Measurements from ENCODE around the gene PXN. TPM values are rescaled to one million over a fixed set of nuclear protein-coding genes. Genes with fewer than 3 reads are reported as not detected.

Gene PXN
- total RNA-seq, 1 donor = 24.8 TPM

DNA sequence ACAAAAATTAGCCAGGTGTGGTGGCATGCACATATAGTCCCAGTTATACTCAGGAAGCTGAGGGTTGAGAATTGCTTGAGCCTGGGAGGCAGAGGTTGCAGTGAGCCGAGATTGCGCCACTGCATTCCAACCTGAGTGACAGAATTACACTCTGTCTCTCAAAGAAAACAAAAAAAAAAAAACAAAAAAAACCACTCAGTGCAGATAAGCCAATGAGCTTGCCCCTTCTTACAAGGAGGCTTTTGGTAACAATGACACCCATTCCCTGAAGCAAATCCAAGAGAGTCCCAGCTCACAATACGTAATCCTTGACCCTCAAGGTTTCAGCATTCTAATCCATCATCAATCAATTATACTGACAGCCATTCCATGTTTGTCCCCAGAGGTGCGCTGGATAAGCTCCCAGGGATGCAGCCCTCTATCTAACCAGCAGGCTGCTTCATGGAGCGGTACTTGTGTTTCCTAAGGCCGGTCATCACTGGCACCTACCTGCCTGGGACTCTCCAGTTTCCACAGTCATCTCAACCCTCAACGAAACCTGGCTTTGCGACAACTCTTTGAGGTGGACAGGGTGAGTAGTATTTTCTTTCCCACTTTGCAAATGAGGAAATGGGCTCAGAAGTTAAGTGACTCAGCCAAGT lies 83.4 kb downstream of the PXN start:
- no peak for DNase-seq (ENCODE audit: low read depth in 2 of 3, low spot score in 2 of 3)

- no peak for DNase-seq (ENCODE audit: low read depth in 2 of 3, low spot score in 2 of 3)
Observed at GRCh38 chr12:120180975-120181374, 84.6 kb downstream of the PXN start.

- no peak for DNase-seq (ENCODE audit: low read depth in 2 of 3, low spot score in 2 of 3)
Observed at GRCh38 chr12:120175537-120175936, 90.0 kb downstream of the PXN start.

DNA sequence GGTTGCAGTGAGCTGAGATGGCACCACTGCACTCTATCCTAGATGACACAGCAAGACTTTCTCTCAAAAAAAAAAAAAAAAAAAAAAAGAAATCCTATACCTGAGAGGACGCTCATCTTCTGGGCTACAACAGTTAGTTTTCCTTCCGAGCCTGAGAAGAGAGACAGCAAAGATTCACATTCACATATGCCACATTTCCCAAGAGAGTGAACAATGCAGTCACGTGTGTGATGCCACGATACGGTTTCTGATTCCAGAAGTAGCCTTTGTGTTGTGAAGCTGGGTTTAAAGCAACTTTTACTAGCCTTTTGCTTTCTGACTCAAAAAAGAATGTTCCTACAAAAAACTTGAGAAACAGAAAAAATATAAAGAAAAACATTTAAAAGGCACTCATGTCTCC lies 90.5 kb downstream of the PXN start:
- no peak for DNase-seq (ENCODE audit: low read depth in 2 of 3, low spot score in 2 of 3)

DNA sequence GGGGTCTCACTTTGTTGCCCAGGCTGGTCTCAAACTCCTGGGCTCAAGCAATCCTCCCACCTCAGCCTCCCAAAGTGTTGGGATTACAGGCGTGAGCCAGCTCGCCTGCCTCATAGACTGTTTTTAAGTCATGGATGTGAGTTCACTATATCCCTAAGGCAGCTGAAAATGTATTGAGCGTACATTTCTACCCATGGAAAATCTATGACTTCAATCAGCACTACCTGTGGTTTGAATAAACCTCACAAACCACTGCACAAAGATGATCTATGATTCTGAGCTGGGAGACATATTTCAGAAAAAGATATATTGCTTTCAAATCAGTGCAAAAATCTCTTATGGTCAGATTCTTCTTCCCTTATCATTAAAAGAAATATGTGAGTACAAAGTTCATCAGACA lies 93.5 kb downstream of the PXN start:
- no peak for DNase-seq (ENCODE audit: low read depth in 2 of 3, low spot score in 2 of 3)

- no peak for DNase-seq (ENCODE audit: low read depth in 2 of 3, low spot score in 2 of 3)
Observed at GRCh38 chr12:120170631-120171030, 94.9 kb downstream of the PXN start.

GRCh38 chr12:120169946-120170345 lies 95.6 kb downstream of the PXN start:
- no peak for DNase-seq (ENCODE audit: low read depth in 2 of 3, low spot score in 2 of 3)

- DNase-seq (ENCODE audit: low read depth in 2 of 3, low spot score in 2 of 3) = no peak
Observed at GRCh38 chr12:120168337-120168736, 97.2 kb downstream of the PXN start.

- no peak for DNase-seq (ENCODE audit: low read depth in 2 of 3, low spot score in 2 of 3)
Observed at GRCh38 chr12:120167529-120168095, 97.9 kb downstream of the PXN start.

DNA sequence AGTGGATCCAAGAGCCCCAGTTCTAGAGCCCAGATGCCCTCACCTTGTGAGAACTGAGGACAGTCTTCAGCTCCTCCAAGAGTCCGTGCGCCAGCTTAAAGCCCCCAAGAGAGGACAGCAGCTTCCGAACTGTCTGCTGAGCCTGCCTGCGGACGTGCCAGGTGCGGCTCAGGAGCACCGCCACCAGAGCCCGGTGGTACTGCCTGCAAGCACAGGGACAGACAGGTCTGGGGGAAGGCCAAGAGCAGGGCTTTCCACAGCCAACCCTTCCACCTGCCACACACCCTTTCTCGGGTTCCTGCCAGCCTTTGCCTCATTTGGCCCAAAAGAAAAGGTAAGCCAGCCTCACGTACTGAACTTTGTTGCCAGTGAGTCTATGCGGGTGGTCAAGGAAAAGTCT lies 101.2 kb downstream of the PXN start:
- DNase-seq (ENCODE audit: low read depth in 2 of 3, low spot score in 2 of 3) = no peak

DNA sequence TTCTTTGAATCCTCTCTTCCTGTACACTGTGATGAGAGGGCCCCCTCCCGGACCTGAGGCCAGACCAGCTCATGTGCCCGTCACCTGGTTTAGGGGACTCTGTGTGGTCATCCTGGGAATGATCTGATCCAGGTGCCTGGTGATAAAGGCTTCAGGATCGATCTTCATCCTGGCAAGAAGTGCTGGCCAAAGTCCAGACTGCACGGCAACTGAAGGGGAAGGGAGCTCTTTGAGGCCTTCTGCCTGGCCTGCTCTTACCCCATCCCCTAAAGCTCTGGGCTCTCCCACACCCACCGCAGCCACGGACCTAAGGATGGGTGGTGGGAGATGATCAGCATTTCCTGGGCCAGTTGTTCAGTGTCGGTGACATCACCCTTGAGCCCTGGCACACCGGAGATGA lies 102.8 kb downstream of the PXN start:
- DNase-seq (ENCODE audit: low read depth in 2 of 3, low spot score in 2 of 3) = no peak

DNA sequence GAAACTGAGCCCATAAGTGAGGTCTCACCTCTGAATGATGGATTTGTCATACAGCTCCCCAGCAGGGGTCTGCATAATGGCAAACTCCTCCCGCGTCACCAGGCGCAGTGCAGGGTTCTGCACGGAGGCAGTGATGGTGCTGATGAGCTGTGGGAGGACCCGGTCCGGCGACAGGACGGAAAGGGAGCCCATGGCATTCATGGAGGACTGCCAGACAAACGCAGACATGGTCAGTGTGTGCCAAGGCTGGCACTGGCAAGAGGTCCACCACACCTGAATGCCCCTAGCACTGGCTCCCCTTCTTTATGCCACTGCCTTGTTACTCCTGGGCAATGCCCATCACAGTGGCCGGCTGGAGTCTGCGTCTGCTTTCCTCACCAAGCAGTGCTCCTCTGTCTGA lies 103.7 kb downstream of the PXN start:
- DNase-seq (ENCODE audit: low read depth in 2 of 3, low spot score in 2 of 3) = no peak

Small RNA genes lying within 50 kb of the gene (small RNA-seq; reads per million reads assigned to genes)
- gene RNU4-1 (99.6 reads per million, percentile 97 among the genes with 10 or more reads in this experiment), gene RNU4-2 (343 reads per million, percentile 98 among the genes with 10 or more reads in this experiment), gene RNU6-1088P (not detected)

Other genes with a start within 250 kb of the PXN start
- 33.9 TPM for gene RAB35, start 149.0 kb downstream of the PXN start, total RNA-seq
- gene GCN1, start 71.0 kb downstream of the PXN start, total RNA-seq = 71.6 TPM
- gene RPLP0, start 64.6 kb downstream of the PXN start, total RNA-seq = 7,099 TPM
- under 0.01 TPM for gene RNU4-2, start 26.2 kb upstream of the PXN start, total RNA-seq
- under 0.01 TPM for gene RNU4-1, start 27.5 kb upstream of the PXN start, total RNA-seq
- gene SIRT4, start 36.6 kb upstream of the PXN start, total RNA-seq = 1.1 TPM
- 1.3 TPM for gene PLA2G1B, start 62.0 kb upstream of the PXN start, total RNA-seq
- not detected for gene MSI1, start 103.4 kb upstream of the PXN start, total RNA-seq
- 380 TPM for gene COX6A1, start 172.4 kb upstream of the PXN start, total RNA-seq
- 9.4 TPM for gene TRIAP1, start 180.7 kb upstream of the PXN start, total RNA-seq
- gene GATC, start 180.7 kb upstream of the PXN start, total RNA-seq = 16.4 TPM
- gene SRSF9, start 204.0 kb upstream of the PXN start, total RNA-seq = 144 TPM
- 233 TPM for gene DYNLL1, start 230.4 kb upstream of the PXN start, total RNA-seq

Measured in hematopoietic multipotent progenitor cell (in vitro differentiated cells).